ENCODE measurements around the gene VAV3.

VAV3 gene

GRCh38 chr1:107666493-107666892 lies 298.5 kb downstream of the VAV3 start:
- H3K4me3 ChIP-seq (ENCODE audit: low read depth, low read length), result no peak overlapping the region
- TF ChIP-seq, protein P1, sequence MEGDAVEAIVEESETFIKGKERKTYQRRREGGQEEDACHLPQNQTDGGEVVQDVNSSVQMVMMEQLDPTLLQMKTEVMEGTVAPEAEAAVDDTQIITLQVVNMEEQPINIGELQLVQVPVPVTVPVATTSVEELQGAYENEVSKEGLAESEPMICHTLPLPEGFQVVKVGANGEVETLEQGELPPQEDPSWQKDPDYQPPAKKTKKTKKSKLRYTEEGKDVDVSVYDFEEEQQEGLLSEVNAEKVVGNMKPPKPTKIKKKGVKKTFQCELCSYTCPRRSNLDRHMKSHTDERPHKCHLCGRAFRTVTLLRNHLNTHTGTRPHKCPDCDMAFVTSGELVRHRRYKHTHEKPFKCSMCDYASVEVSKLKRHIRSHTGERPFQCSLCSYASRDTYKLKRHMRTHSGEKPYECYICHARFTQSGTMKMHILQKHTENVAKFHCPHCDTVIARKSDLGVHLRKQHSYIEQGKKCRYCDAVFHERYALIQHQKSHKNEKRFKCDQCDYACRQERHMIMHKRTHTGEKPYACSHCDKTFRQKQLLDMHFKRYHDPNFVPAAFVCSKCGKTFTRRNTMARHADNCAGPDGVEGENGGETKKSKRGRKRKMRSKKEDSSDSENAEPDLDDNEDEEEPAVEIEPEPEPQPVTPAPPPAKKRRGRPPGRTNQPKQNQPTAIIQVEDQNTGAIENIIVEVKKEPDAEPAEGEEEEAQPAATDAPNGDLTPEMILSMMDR (IDR thresholded peaks at IDR 0.05; ENCODE audit: low read depth, low read length), result no peak

DNA sequence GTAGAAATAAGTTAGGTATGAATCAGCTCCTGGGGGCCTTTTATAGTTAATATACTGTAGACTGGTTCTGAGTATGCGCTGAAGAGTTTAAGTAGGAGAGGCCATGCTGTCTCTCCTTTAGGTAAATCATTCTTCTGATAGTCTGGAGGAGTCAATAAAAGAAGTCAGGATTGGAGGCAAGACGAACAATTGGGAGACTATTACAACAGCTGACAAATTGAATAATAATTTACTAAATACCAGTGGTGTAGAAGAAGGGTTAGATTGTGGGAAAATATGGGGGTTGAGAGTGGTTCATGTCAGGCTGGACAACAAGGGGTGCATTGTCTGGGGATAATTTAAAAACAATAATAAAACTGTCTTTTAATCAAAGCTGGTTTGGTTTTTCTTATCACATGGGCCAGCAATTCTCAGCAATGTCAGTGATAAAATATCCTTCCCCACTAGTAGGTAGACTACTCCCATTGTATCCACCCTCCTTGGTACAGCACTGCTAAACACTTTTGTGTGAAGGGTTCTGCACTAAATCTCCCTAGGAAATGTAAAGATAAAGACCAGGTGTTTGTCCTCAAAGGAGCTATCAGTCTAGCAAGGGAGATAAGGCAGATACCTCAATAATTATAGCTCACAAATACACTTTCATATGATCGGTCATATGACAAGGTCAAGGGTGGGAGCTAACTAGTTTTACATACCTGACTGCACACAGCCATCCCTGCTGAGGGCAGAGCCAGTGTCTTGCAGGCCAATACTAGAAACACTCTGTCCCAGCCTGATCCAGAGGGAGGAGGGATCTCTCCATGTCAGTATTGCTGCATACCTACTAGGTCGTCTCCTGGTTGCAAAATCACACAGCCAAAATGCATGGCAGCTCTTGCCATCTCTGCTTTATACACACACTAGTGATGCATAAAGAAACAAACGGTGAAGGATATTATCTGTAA lies 299.7 kb downstream of the VAV3 start:
- TF ChIP-seq, protein P1 (IDR thresholded peaks at IDR 0.05; ENCODE audit: low read depth, low read length), result no peak
- no peak overlapping the region for H3K4me3 ChIP-seq (ENCODE audit: low read depth, low read length)

- TF ChIP-seq, protein P1 (IDR thresholded peaks at IDR 0.05; ENCODE audit: low read depth, low read length), result no peak
- no peak overlapping the region for H3K4me3 ChIP-seq (ENCODE audit: low read depth, low read length)
These were observed 302.0 kb downstream of the VAV3 start for GRCh38 chr1:107662971-107663370.

DNA sequence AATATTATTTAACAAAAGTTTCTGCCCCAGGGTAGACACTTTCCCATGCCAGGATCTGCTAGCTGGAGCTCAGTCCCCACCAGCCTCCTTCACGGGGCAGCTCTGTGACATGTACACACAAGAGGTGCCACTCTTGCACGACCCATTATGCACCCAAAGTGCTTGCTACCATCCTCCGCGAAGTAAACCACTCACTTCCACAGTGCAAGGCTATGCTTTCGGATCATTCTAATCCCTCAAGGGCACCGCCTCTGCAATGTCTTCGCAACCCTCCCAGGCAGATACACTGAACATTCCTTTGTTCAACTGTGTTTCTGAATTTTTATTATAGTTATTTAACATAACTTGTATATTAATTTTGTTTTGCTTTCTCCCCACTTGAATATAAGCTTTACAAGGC lies 303.8 kb downstream of the VAV3 start:
- TF ChIP-seq, protein P1 (IDR thresholded peaks at IDR 0.05; ENCODE audit: low read depth, low read length), result no peak
- no peak overlapping the region for H3K4me3 ChIP-seq (ENCODE audit: low read depth, low read length)

GRCh38 chr1:107659961-107660360 lies 305.0 kb downstream of the VAV3 start:
- H3K4me3 ChIP-seq (ENCODE audit: low read depth, low read length), result no peak overlapping the region
- TF ChIP-seq, protein P1 (IDR thresholded peaks at IDR 0.05; ENCODE audit: low read depth, low read length), result no peak

DNA sequence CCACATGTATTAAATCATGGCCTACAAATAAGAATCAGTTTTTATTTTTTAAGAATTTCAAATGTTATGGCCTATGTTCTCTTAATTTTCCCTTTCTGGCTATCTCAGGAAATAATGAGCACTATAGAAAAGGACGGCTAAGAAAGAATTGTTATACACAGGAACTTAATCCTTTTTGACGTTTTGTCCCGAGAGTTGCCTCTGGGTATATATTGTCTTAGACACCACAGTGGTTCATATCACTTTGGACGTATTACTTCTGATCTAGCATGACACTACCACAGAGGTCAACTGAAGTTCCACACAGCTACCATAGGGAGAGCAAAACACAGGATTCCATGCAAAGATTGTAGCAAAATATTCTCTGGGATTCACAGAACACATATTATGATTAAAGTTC lies 307.6 kb downstream of the VAV3 start:
- TF ChIP-seq, protein P1 (IDR thresholded peaks at IDR 0.05; ENCODE audit: low read depth, low read length), result no peak
- no peak overlapping the region for H3K4me3 ChIP-seq (ENCODE audit: low read depth, low read length)

DNA sequence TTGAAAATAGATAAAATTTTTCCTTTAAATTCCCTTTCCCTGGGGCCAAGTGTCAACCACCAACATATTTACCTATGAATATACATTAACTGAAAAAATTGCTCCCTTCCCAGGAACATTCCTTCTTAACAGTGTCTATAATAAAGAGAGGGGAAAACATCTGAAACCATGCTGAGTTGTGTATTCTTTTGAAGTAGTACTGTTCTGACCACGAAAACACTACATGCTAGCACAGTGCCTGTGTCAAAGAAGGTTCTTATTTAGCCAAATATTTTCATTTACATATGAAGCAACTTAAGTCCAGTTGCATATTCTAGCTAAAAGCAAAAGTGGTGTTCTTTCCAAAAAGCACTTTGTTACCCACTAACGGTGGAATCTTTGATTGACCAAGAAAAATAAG lies 311.2 kb downstream of the VAV3 start:
- TF ChIP-seq, protein P1 (IDR thresholded peaks at IDR 0.05; ENCODE audit: low read depth, low read length), result no peak
- no peak overlapping the region for H3K4me3 ChIP-seq (ENCODE audit: low read depth, low read length)
